NB4 (cell line): ENCODE data around the gene OR10V1.

Experiments
- CTCF ChIP-seq: IDR thresholded peaks from one replicate; pipeline ENCODE4 v1.5.1; 2012; ENCODE audit warnings: low read depth, low read length
- POLR2A ChIP-seq: IDR thresholded peaks from 2 replicates; pipeline ENCODE4 v1.6.1; 2011; ENCODE audit warnings: mild to moderate bottlenecking; ENCODE audit not compliant: insufficient read length; ENCODE audit errors: extremely low read depth

DNA sequence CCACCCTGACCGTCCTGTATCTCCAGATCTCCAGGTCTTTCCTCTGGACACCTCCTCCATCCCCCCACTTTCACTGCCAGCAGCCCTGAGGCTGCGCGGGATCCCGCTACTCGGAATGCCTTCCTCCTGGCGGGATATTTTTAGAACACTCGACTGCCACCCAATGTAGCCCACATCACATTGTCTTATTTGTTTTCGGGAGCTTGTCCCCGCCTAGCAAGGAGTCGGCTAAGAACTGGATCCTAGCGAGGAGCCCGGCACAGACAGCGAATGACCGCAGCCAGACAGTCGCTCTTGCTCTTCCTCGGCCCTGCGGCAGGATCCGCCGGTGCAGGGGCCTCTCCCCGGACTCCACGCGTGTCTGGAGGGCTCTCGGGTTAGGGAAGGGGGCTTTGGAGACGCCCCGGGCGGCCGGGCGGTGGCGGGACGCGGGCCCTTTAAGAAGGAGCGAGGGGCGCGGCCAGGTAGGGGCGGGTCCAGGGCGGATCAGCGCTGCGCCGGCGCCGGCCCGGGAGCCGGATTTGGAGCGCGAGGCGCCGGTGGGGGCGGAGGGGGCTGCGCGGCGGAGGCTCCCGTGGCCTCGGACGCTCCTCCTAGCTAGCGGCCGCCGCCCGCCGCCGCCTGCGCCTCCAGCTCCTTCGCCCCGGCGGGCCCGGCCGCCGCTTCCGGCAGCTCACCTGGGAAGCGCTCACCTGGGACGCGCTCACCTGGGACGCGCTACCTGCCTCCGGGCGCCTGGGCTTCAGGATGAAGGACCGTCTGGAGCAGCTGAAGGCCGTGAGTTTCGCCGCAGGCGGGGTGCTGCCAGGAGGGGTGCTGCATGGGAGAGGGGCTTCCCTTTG lies 41.4 kb upstream of the OR10V1 start, which contains the start of gene STX3:
- TF ChIP-seq CTCF (no peak), POLR2A (peak; percentile 56)
